ENCODE measurements around the gene CCDC15.

Gene CCDC15

GRCh38 chr11:125082611-125083311 lies 128.8 kb downstream of the CCDC15 start:
- no peak for TF ChIP-seq CTCF (IDR thresholded peaks at IDR 0.05; ENCODE audit: low read depth, low read length)
- DNase-seq (ENCODE audit: extremely low read depth, low read depth): no peak

GRCh38 chr11:125083312-125084056 lies 129.5 kb downstream of the CCDC15 start:
- DNase-seq (ENCODE audit: extremely low read depth, low read depth): no peak
- TF ChIP-seq CTCF (IDR thresholded peaks at IDR 0.05; ENCODE audit: low read depth, low read length): no peak

- no peak for DNase-seq (ENCODE audit: extremely low read depth, low read depth)
- no peak for TF ChIP-seq CTCF (IDR thresholded peaks at IDR 0.05; ENCODE audit: low read depth, low read length)
Measured at GRCh38 chr11:125084057-125084416, 130.0 kb downstream of the CCDC15 start.

GRCh38 chr11:125084761-125085231 lies 130.8 kb downstream of the CCDC15 start:
- DNase-seq (ENCODE audit: extremely low read depth, low read depth): no peak
- TF ChIP-seq CTCF (IDR thresholded peaks at IDR 0.05; ENCODE audit: low read depth, low read length): no peak

GRCh38 chr11:125085301-125086081 lies 131.5 kb downstream of the CCDC15 start:
- DNase-seq (ENCODE audit: extremely low read depth, low read depth): no peak
- TF ChIP-seq CTCF (IDR thresholded peaks at IDR 0.05; ENCODE audit: low read depth, low read length): no peak

GRCh38 chr11:125086633-125087296 lies 132.8 kb downstream of the CCDC15 start:
- DNase-seq (ENCODE audit: extremely low read depth, low read depth): no peak
- no peak for TF ChIP-seq CTCF (IDR thresholded peaks at IDR 0.05; ENCODE audit: low read depth, low read length)
